ENCODE measurements around the gene CDCA4.

The CDCA4 gene

DNA sequence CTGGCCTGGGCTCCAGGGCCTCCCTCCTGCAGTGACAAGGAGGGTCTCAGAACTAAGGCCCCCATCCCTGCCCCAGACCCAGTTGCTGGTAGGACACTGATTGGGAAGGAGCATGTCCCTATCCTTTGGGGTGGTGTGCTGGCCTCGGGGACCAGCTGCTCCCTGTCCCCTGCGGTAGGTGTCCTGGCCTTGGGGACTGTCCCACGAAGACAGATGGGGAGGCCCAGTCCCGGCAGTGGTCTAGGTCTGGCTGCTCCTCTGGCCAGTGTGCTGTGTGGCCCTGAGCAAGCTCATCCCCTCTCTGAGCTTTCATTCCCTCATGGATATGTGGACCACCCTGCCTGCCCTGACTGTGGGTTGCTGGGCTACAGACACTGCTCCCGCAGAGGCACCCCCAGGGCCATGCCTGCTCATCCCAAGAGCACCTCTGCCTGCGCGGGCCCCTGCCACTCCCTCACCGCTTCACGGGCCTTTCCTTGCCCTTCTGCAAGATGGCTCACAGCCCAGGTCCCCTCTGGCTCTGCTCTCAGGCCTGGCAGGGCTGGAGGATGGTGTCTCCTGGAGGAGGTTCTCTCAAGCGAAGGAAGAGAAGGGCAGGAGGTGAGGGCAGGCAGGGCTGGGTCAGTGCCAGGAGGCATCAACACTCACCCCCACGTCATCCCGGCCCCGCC, 55.2 kb downstream of the CDCA4 start:
- WGBS (ENCODE audit: extremely low coverage, insufficient coverage, low lambda C conversion rate): no CpG with 5 or more reads among the region's 13 CpGs

DNA sequence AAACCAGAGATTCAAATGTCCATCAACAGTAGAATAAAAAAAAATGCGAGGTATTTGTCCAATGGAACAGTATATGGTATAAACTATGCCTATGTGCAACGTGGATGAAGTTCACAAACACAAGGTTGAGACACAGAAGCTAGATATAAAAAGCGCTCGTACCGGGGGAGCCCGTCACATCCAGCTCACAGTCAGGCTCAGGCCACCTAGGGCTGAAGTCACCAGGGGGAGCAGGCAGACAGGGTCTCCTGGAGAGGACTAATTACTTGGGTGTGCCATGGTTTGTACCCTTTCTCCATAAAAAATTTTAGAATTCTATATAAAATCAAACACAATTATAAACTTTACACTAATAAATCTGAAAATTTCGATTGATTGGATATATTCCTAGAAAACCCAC, 56.3 kb downstream of the CDCA4 start:
- Histone ChIP-seq H3K4ac (ENCODE audit: low read depth, low read length) (no peak overlapping the region), H3K4me2 (ENCODE audit: low read length) (no peak overlapping the region), H2BK5ac (ENCODE audit: low read length) (no peak overlapping the region), H4K8ac (ENCODE audit: low read depth, low read length) (no peak overlapping the region), H2BK120ac (ENCODE audit: low read depth, low read length) (no peak overlapping the region), H2BK15ac (replicated peaks; ENCODE audit: low read depth) (no peak overlapping the region), H3K18ac (ENCODE audit: low read length) (no peak overlapping the region), H3K27me3 (ENCODE audit: insufficient read depth, low read length, poor library complexity) (no peaks in the 10 kb centered on the region), H3K23ac (ENCODE audit: low read length) (no peak overlapping the region), H3K9ac (ENCODE audit: low read length) (no peak overlapping the region), H3K56ac (ENCODE audit: low read length) (no peak overlapping the region), H2AK5ac (ENCODE audit: low read length) (no peak overlapping the region), H3K79me2 (ENCODE audit: control insufficient read depth, insufficient read depth, low read length) (no peaks in the 10 kb centered on the region), H4K5ac (ENCODE audit: low read length) (no peak overlapping the region), H3K36me3 (ENCODE audit: control insufficient read depth, insufficient read depth, low read length) (no peaks in the 10 kb centered on the region), H3K4me3 (ENCODE audit: low read length) (no peak overlapping the region), H3K79me1 (ENCODE audit: low read length) (no peaks in the 10 kb centered on the region), H3K27ac (ENCODE audit: low read depth, low read length) (no peak overlapping the region), H3K4me1 (ENCODE audit: control insufficient read depth, low read depth, low read length) (no peaks in the 10 kb centered on the region)
- no peak for DNase-seq
- 100% methylated on average over 1 of the region's 7 CpGs for WGBS (ENCODE audit: extremely low coverage, insufficient coverage, low lambda C conversion rate)

More for the DNA sequence above, 55.2 kb downstream of the CDCA4 start:
- no peaks in the 10 kb centered on the region for H3K79me2 ChIP-seq (ENCODE audit: control insufficient read depth, insufficient read depth, low read length)
- DNase-seq: no peak
- H3K79me1 ChIP-seq (ENCODE audit: low read length): no peaks in the 10 kb centered on the region
- no peak overlapping the region for H3K27ac ChIP-seq (ENCODE audit: low read depth, low read length)
- no peaks in the 10 kb centered on the region for H3K4me1 ChIP-seq (ENCODE audit: control insufficient read depth, low read depth, low read length)
- no peaks in the 10 kb centered on the region for H3K27me3 ChIP-seq (ENCODE audit: insufficient read depth, low read length, poor library complexity)
- H3K4me2 ChIP-seq (ENCODE audit: low read length): no peak overlapping the region
- H2BK15ac ChIP-seq (replicated peaks; ENCODE audit: low read depth): no peak overlapping the region
- H2BK120ac ChIP-seq (ENCODE audit: low read depth, low read length): no peak overlapping the region
- H3K56ac ChIP-seq (ENCODE audit: low read length): no peak overlapping the region
- H2BK5ac ChIP-seq (ENCODE audit: low read length): no peak overlapping the region
- H4K5ac ChIP-seq (ENCODE audit: low read length): no peak overlapping the region
- H3K23ac ChIP-seq (ENCODE audit: low read length): no peak overlapping the region
- H4K8ac ChIP-seq (ENCODE audit: low read depth, low read length): no peak overlapping the region
- H3K9ac ChIP-seq (ENCODE audit: low read length): no peak overlapping the region
- no peak overlapping the region for H3K4me3 ChIP-seq (ENCODE audit: low read length)
- H3K18ac ChIP-seq (ENCODE audit: low read length): no peak overlapping the region
- no peak overlapping the region for H3K4ac ChIP-seq (ENCODE audit: low read depth, low read length)
- no peaks in the 10 kb centered on the region for H3K36me3 ChIP-seq (ENCODE audit: control insufficient read depth, insufficient read depth, low read length)
- no peak overlapping the region for H2AK5ac ChIP-seq (ENCODE audit: low read length)
